NCI-H2029 treated with DMSO at 0.1 percent for 48 hours (cell line): Measurements from ENCODE around the gene THAP9.
"Not testable (repeated sequence)": the region's sequence is repeated elsewhere in the genome, so short reads cannot be mapped to it uniquely, and the experiment has no call there.

Source experiments
- DNase-seq: peaks from one replicate; lab custom pipeline; 2025; lab: John Stamatoyannopoulos, UW

The THAP9 gene, protein sequence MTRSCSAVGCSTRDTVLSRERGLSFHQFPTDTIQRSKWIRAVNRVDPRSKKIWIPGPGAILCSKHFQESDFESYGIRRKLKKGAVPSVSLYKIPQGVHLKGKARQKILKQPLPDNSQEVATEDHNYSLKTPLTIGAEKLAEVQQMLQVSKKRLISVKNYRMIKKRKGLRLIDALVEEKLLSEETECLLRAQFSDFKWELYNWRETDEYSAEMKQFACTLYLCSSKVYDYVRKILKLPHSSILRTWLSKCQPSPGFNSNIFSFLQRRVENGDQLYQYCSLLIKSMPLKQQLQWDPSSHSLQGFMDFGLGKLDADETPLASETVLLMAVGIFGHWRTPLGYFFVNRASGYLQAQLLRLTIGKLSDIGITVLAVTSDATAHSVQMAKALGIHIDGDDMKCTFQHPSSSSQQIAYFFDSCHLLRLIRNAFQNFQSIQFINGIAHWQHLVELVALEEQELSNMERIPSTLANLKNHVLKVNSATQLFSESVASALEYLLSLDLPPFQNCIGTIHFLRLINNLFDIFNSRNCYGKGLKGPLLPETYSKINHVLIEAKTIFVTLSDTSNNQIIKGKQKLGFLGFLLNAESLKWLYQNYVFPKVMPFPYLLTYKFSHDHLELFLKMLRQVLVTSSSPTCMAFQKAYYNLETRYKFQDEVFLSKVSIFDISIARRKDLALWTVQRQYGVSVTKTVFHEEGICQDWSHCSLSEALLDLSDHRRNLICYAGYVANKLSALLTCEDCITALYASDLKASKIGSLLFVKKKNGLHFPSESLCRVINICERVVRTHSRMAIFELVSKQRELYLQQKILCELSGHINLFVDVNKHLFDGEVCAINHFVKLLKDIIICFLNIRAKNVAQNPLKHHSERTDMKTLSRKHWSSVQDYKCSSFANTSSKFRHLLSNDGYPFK

GRCh38 chr4:82900411-82901182 lies at the start of gene THAP9:
Gene THAP9 (plus strand): TSS chr4:82900735. CDS start chr4:82900803, 68 bp downstream.
- peak; percentile 92 for DNase-seq

DNA sequence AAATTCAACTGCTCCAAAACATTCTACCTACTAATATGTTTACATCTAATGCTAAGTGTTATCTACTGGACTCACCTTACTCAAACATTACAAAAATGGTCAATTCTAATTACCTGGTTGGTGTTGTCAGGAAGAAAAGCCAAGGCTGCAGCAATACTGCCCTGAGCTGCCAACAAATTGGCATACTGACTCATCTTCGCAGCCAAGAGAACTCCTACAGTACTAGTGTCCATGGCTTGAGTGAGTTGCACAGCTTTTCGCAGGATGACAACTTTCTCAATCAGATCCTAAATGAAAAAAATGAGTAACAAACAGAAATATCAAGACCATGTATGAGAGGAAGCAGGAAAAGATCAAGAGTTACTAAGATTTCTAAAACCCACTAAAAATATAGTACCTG lies 49.2 kb upstream of the THAP9 start:
- DNase-seq = no peak

GRCh38 chr4:82851885-82852750 lies 48.4 kb upstream of the THAP9 start:
- DNase-seq = no peak

GRCh38 chr4:82852751-82853285 lies 47.7 kb upstream of the THAP9 start:
- no peak for DNase-seq

- not testable (repeated sequence) for DNase-seq
Observed at GRCh38 chr4:82860487-82860886, 40.0 kb upstream of the THAP9 start.

DNA sequence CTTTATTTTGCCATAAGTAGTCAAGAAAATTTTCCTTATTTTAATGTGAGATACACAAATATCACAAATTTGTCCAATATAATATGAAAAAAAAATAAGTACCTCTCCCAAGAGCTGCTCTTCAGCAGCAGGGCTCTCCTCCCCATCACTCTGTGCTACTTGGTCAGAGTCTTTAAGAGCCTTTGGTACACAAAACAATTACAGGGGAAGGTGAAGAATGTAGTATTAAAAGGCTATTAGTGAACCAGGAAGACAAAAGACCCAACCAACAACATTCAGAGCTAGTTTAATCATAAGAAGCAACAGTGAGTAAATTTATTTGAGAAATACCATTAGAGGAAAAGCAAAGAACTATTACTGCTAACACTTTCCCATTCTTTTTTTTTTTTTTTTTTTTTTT lies 39.0 kb upstream of the THAP9 start:
- no peak for DNase-seq

GRCh38 chr4:82864336-82864979 lies 36.1 kb upstream of the THAP9 start:
- no peak for DNase-seq

GRCh38 chr4:82865592-82865991 lies 34.9 kb upstream of the THAP9 start:
- no peak for DNase-seq

- DNase-seq = not testable (repeated sequence)
Observed at GRCh38 chr4:82866033-82866432, 34.5 kb upstream of the THAP9 start.

- no peak for DNase-seq
Observed at GRCh38 chr4:82866706-82867385, 33.7 kb upstream of the THAP9 start.

- DNase-seq = no peak
Observed at GRCh38 chr4:82868572-82868971, 32.0 kb upstream of the THAP9 start.

DNA sequence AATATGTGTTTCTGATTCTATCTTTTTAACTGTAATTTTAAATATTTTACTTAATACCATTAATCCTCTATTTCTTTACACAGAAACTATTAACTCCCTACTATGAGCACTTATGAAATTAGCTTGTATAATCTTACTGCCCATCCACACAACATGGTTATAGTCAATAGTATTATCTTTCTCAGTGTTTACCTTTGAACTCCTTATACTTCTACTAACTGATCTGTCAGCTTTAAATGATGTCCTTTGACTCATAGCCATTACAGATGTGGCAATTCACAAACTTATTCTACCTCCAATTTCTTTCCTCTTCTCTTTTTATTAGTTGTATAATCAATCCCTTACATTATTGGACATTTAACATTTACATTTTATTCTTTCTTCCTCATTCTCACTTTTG lies 15.1 kb upstream of the THAP9 start:
- DNase-seq = no peak

DNA sequence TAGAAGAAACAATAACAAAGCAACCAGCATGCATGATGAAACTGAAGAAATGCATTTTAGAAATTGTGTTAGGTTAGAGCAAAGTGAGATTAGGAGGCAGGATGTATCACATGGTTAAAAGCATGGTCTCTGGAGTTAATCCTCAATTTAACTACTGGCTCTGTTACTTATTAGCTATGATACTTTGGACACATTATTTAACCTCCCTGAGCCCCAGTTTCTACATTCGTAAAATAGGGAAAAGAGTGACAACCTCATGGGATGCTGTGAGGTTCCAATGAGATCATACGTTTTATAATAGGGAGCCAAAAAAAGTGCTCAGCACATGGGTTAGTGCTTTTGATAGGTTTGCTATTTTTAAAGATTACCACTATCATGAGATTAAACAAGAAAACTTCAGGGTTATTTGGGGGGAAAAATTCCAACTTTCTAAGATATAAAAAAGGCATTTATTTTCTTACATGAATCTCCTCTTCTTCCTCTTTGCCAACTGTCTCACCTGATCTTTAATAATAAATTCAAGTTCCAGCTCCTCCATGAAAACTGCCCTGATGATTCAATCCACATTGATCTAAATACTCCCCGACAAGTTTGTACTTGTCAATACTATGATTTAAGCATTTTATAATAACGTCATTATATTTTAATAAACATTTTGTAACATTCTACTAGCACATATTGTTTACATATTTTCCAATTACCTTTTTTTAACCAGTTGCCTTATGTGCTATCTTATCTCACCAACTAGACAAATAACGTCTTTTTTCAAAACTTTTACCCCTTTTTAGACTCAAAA lies 14.2 kb upstream of the THAP9 start:
- DNase-seq = no peak

- no peak for DNase-seq
Observed at GRCh38 chr4:82889287-82889686, 11.2 kb upstream of the THAP9 start.

DNA sequence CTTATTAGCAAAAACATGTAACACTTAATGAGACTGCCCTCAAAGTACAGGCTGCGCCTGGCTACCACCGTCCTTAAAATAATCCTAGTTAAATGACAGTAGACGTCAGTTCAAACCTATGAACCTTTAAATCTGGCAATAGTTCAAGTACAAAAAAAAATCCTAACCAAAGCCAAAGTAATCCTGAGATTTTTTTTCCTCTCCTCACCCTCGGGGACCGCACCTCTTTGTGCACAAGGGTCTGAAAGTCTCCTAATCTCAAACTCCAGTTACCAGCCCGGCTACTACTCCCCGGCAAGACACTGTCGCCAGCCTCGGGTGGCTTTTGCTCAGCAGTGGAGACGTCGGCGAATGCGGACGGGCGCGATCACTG lies 10.0 kb upstream of the THAP9 start:
- peak; percentile 58 for DNase-seq

DNA sequence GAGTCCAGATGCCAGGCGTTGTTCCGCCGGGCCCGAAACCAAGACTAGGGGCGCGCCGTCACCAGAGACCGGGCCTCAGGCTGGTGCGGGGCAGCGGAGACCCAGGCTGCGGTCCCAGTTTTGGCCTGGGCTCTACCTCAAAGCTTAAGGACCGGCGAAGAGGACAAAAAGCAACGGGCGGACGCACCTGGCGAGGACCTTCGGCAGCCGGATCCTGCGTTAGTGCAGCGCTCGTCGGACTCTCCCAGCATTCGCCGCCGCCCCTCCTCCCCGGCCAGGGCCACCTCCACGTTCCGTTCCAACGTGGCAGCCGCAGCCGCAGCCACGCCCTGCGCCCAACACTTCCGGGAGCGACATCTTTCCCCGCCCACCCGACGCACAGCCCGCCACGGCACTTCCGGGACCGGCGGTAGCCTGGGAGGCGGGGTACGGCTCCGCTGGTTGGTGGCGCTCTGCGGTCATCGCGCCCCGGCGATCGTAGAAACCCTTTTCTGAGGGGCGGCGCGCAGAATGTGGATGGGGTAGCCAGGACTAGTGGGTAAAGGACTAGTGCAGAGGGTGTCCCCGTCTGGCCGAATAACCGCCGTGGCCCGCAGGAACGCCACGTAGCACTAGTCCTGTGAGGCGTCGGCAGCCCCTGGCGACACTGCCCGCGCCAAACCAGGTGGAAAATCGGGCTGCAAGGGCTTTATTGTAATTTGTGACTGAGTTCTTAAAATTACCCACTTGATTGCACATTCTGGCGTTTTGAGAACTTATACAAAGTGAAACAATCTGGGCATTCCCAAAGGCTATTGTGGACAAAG lies 9.4 kb upstream of the THAP9 start, which contains the start of gene SEC31A:
TSS of gene SEC31A (minus strand) at position 253 of the 806 bp plus-strand sequence. CDS start 9,217 bp downstream, outside the sequence.
- DNase-seq = peak; percentile 82

GRCh38 chr4:82891707-82892466 lies 8.6 kb upstream of the THAP9 start:
- no peak for DNase-seq
